ENCODE measurements around the gene MYL3.

Gene MYL3

DNA sequence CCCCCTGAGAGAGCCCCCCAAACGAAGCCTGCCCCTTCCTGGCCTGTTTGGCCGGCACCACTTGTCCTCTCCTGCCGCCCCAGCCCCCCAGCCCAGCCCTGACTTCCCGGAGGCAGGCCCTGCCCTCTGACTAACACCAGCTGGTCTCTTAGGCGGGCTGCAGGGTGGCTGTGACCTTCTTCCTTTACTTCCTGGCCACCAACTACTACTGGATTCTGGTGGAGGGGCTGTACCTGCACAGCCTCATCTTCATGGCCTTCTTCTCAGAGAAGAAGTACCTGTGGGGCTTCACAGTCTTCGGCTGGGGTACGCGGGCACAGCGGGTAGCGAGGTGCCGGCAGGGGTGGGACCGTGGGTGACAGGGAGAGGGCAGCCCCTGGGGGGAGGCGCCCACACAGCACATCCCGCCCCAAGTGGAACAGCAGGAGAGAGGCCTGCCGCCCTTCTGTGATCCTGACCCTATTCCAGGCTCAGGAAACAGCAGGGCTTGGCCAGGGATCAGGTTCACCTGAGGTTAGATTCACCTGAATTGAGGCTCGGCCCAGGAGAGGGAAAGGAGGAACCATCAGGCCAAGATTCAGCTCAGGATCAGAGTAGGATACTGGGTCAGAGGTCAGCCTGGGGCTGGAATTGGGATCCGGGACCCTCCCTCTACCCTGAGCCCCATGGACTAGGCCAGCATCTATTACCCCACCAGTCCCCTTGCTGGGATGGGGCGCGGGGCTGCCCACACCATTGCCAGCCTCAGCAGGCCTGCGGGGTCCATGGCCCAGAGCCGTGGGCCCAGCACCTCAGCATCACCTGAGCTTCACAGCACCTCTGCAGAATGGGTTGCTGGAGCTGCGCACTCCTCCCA lies 36.1 kb upstream of the MYL3 start:
- DNase-seq (ENCODE audit: low spot score) (no peak), FAIRE-seq (no peak)

DNA sequence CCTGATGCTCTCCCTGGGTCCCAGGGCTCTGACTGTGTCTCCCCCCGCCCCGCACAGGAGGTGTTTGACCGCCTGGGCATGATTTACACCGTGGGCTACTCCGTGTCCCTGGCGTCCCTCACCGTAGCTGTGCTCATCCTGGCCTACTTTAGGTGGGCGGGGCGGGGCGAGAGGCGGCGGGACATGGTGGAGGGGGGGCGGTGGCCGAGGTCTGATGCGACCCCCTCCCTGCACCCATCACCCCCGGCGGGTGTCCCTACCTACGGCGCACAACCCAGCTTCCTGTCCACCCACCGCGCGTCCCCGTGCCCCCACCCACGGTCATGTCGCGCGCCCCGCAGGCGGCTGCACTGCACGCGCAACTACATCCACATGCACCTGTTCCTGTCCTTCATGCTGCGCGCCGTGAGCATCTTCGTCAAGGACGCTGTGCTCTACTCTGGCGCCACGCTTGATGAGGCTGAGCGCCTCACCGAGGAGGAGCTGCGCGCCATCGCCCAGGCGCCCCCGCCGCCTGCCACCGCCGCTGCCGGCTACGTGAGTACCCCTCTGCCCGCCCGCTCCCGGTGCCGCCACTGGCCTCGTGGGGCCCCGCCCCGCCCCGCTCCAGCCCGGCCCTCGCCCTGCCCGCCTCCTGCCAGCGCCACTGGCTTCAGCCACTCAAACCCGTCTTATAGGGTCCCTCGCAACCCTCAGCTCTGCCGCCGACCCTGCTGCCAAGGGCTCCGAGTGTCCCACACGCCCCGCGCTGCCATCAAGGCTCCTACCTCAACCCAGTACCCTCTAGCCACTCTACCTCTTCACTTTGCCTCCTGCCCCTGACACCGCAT lies 35.3 kb upstream of the MYL3 start:
- DNase-seq (ENCODE audit: low spot score), result no peak
- no peak for FAIRE-seq

DNA sequence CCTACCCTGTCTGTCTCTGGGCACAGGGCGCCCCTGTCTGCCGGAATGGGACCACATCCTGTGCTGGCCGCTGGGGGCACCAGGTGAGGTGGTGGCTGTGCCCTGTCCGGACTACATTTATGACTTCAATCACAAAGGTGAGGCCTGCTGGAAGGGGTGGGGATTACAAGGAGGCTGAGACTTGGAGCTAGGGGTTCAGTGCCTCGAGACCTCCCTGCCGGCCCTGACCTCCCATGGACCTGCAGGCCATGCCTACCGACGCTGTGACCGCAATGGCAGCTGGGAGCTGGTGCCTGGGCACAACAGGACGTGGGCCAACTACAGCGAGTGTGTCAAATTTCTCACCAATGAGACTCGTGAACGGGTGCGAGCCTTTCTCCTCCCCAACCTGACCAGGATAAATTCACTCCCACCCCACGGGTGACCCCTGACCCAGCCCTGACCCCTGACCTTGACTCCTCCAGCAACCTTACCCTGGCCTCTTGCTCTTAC lies 34.6 kb upstream of the MYL3 start:
- no peak for DNase-seq (ENCODE audit: low spot score)
- FAIRE-seq, result no peak

DNA sequence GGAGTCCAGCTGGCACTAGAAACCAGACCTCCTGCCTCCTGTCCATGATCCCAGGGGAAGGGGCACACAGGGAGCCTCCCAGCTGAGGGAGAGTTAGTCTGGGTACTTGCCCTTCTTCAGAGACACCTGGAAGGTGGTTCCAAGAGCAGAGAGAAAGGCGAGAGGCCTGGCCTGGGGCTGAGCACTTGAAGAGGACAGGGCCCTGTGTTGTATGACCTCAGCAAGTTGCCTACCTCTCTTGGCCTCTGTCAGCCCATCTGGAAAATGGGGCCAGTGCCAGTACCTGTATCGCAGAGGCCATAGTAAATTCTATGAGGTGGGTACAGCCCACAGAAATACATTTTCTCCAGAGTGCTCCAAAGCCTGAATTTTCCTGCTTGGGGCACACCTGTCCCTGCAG lies 33.8 kb upstream of the MYL3 start:
- FAIRE-seq, result no peak
- no peak for DNase-seq (ENCODE audit: low spot score)

DNA sequence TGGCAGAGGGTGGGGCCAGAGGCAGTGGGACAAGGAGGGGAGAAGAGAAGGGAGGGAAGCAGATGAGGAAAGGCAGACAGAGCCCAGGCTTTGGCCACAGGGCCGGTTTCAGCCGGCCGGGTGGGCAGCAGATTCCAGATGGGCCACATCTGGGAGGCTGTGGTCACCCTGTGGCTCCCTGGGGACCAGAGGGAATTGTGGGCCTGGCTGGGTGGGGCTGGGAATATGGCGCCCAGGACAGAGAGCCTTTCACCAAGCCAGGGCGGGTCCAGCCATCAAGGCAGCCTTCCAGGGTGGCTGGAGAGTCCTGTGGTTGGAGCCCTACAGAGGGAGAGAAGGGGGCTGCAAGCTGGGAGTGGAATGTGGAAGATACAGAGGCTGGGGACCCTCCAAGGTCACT lies 33.1 kb upstream of the MYL3 start:
- DNase-seq (ENCODE audit: low spot score) (no peak), FAIRE-seq (no peak)

DNA sequence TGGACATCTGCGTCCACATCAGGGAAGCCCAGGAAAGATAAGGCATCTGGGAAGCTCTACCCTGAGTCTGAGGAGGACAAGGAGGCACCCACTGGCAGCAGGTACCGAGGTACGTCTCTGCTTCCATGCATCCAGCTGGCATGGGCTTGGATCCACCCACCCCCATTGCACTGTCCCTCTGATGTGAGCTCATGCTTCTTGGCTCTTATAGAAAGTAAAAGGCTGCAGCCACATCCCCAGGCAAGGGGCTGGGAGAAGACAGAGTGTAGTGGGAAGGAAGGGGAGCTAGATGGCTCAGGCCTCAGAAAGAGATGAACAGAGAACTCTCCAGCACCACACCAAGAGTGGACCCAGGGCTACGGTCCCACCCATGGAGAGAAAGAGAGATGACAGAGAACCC lies 32.5 kb upstream of the MYL3 start:
- no peak for DNase-seq (ENCODE audit: low spot score)
- FAIRE-seq, result no peak

DNA sequence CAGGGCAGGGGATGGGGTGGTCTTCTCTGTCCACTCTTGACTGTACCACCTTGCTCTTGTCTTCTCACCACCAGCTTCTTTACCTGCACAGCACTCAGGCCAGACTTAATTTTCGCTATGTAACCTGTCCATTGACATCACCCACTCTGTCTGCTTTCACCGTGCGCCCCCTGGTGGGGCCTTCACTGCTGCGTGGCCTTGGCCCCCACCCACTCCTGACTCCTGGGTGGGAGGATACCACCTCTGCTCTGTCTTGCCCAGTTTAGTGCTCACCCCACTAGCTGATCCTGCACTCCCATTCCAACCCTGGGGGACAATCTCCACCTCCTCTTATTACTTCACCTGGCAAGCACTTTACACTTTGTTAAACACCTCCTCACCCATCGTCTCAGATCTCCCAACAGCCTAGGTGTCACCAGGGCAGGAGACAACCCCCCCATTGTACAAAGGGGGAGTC lies 32.0 kb upstream of the MYL3 start:
- DNase-seq (ENCODE audit: low spot score), result peak; percentile 67
- FAIRE-seq, result peak; percentile 42

DNA sequence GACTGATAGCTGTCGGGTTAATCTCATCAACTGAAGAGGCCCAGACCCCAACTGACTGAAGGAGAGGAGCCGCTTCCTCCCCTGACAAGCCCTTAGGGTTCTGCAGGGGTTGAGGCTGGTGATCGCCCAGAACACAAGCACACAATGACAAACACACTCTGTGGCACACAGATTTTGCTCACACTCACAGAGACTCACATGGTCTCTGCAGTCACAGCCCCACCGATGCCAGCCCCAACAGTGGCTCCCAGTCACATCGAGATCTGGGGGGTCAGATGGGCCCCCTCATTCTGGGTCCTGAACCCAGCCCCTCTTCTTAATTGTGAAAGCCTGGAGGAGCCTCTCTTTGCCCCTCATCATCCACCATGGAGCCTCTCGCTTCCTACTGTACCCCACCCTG lies 31.0 kb upstream of the MYL3 start:
- FAIRE-seq (no peak), DNase-seq (ENCODE audit: low spot score) (no peak)

DNA sequence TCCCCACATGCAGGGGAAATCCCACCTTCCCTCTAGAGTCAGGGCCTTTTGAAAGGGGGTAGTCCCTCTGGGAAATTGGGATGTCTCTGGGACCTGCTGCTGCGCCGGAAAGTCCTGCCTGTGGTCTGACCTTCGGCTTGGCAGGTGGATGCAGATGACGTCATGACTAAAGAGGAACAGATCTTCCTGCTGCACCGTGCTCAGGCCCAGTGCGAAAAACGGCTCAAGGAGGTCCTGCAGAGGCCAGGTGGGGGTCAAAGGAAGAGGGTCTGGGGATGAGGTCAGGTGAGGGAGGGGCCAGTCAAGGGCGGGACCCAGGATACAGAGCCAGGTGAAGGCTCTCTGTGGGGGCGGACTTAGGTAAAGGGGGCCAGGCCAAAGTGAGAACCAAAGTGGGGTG lies 30.5 kb upstream of the MYL3 start:
- FAIRE-seq (no peak), DNase-seq (ENCODE audit: low spot score) (no peak)

DNA sequence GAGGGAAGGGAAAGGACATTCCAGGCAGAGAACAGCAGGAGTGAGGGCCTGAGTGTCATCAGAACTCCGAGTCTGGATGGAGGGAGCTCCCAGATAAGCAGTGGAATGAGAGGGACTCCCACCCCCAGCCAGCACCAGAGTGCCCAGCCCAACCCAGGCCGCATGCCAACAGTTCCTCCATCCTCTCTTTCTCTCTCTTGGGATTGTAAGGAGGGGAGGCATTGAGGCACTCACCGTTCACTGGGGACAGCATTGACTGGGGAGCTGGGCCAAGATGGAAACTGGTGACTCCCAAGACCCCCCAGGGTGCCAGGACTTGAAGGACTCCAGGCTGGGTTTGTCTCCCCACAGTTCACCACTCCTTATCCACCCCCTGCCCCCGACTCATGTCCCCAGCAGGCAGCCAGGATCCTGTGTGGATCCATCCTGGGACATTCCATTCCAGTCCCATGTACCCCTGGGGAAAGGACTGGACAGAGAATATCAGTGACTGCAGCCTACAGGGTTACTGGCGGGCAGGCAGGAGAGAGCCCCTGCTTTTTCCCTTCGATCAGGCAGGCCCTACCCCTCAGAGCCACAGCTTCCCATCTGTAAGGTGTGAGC lies 30.0 kb upstream of the MYL3 start:
- no peak for FAIRE-seq
- DNase-seq (ENCODE audit: low spot score), result no peak

DNA sequence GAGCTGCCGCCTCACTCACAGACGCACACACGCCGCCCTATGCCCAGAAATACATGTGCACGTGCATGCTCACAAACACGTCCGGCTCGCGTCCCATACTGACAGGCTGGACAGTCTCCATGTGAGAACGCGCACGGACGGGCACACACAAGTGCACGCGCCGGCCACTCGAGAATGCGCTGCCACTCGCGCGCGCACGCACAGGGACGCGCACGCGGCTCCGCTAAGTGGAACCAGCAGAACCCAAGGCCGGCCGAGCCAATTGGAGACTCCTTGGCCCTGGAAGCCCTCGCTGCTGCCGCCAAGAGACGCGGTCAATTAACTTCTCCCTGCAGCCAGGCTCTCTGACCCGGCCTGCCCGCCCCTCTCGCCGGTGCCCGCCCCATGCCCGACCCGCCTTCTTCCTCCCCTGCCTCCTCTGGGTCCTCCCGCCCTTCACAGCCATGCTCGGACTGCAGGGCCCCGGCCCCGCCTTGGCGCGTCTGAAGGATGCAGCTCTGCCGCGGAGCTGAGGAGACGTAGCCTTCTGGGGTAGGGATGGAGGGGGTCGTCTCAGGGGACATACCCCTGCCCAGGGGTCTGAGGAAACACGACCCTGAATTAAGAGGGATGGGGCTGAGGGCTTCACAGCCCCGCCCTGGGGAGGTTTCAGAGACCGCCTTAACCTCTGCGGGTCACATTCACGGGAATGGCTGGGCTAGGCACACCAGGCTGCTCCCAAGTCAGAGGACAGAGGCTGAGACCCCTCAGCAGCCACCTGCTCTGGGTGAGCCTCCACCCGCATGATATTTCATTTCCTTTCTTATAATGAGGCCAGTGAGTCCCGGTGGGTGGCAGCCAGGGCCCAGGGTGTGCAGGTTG lies 29.3 kb upstream of the MYL3 start:
- DNase-seq (ENCODE audit: low spot score), result no peak
- FAIRE-seq, result no peak

DNA sequence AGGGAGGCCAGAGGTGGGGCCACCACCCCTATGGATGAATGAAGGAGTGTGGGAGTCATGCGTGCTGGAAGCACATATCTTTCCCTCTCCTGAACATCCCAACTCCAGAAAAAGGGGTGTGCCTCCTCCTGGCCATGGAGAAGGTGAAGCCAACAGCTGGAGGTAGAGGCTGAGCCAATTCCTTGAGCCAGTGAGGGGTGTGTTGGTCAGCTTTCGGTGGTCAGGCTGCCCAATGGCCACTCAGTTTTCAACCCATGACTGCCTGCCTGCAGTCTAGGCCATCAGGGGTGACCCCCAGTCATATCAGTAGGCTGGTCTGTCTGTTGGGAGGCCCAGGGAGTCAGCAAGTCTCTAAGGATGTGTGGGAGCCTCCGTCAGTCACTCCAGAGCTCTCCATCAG lies 27.9 kb upstream of the MYL3 start:
- no peak for FAIRE-seq
- DNase-seq (ENCODE audit: low spot score), result no peak

DNA sequence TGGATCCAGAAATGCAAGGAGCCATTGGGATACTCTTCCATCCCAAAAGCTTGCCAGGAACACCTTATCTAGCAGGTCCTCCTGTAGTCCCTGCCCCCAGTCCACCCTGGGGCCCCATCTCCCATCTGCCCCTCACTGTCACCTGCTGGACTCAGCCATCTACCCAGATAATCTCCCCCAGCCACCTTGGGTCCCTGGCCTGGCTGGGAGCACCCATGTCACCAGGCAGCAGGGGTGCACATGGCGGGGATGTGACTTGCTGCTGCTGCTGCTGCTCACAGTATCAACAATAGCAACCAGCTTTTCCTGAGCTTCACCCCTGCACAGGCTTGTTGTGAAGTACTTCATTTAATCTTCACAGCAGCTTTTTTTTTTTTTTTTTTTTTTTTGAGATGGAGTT lies 26.9 kb upstream of the MYL3 start:
- FAIRE-seq (peak; percentile 66), DNase-seq (ENCODE audit: low spot score) (no peak)

DNA sequence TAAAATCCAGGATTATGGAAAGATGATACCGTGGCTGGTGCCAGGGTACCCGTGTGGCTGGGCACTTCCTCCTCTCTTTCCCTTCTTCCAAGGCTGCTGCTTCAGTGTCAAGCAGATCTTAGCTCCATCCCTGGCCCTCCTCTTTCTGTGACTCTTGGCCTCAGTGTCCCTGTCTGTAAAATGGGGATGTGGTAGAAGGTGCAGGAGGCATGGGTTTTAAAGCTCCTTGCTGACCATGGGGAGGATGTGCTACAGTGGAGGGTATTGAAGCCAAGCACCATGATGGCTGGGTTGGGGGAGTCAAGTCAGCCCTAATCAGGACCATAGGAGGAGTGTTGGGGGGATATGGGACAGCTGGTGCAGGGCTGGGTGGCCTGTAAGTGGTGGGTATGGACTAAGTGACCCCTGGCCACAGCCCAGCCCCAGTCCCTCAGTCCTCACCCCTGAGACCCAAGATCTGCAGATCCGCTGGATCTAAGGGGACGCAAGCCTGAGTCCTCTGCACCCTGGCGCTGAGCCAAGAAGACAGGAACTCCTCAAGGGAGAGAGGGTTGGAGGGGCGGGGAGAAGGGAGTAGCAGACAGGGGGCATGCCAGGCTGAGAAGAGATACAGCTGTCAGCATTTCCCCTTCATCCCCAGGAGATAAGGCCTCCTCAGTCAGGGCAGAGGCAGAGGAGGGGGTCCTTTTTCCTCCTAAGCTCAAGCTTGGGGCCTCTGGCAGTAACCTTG lies 26.3 kb upstream of the MYL3 start:
- DNase-seq (ENCODE audit: low spot score), result no peak
- no peak for FAIRE-seq

DNA sequence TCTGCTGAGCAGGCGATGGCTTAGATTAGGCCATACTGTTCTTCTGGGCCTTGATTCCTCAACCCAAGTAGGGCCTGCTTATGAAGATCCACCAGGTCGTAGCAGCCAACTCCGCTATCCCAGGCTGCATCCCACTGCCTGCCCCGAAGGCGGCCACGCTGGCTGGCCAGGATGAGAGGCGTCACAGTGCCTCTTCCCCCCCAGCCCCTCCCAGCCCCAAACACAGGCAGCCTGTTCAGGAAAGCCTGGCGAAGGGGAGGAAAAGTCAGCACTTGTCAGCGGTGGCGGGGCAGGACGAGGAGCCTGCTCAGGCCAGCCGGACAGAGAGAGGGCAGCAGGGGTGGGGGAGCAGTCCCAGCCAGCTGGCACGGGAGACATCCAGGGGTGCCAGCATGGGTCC lies 25.5 kb upstream of the MYL3 start:
- FAIRE-seq, result no peak

DNA sequence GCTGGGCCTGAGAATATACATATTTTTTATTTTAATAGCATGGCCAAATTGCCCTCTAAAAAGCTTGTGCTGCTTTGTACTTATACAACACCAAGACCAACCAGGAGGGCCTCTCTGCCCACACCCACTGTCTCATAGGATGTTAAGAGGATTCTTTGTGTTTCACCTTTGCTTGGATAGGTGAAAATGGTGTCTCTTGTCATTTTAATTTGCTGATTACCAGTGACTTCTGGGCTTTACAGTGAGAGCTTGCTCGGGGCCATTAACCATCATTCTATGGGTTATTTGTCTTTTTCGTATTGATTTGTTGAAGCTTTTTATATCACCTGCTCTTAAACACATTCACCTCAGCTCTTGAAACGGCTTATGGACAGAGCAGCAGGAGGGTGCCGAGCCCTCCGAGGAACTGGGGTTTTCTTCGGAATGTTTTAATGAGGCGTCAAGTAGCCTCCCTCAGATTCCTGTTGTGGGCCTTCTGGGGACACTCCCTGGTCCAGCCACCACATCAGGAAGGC lies 24.8 kb upstream of the MYL3 start:
- DNase-seq (ENCODE audit: low spot score), result no peak
- FAIRE-seq, result no peak

More for the DNA sequence above, 25.5 kb upstream of the MYL3 start:
- no peak for DNase-seq (ENCODE audit: low spot score)

DNA sequence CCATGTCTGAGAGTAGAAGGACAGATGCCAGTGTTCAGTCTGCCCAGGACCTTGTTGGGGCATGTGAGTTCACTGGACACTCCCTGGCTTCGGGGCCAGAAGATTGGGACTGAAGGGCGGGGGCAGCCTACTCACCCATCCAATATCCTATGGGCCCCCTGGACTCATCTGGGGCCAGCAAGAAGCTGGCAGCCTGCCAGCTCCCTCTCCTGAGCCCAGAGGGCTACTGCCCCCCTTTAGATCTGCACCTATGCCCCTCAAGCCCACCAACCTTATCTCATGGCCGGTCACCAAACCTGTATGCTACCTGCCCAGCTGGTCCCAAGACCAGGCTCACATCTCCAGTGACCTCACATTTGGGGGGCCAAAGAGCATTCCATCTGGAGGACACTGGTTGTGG lies 22.4 kb upstream of the MYL3 start:
- no peak for DNase-seq (ENCODE audit: low spot score)
- no peak for FAIRE-seq

DNA sequence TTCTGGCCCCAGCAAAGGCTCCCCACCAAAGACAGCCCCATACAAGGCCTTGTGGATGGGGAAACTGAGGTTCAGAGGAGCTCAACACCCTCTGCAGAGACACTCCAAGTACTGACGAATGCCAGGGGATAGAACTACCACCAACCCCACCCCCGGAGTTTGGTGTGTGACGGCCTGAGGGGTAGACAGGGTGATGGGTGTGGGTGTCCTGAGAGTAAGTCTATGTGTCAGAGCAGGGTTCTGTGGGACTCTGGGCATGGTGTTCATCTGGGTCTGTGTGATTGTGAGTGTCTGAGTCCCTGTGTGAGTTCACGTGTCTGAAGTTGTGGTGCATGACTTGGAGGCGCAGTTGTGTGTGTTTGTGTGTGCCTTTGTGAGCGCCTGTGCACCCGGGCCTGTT lies 21.7 kb upstream of the MYL3 start:
- DNase-seq (ENCODE audit: low spot score), result no peak
- no peak for FAIRE-seq

DNA sequence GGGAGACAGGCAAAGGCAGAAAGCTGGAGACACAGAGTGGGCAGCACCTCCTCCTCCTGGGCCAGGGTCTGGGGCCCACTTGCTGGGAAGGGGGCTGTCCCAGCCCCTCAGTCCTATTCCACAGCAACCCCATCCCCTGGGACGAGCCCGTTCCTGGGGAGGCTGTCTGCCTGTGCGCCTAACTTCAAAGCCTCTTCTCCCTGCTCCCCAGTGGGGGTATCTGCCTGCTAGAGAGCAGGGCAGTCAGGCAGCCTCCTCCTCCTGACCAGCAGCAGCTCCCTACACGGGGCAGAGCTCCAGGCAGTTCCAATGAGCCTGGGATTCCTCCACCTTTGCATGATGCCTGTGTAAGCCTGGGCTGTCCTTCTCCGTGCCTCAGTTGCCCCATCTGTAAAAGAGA lies 21.2 kb upstream of the MYL3 start:
- DNase-seq (ENCODE audit: low spot score) (no peak), FAIRE-seq (no peak)

DNA sequence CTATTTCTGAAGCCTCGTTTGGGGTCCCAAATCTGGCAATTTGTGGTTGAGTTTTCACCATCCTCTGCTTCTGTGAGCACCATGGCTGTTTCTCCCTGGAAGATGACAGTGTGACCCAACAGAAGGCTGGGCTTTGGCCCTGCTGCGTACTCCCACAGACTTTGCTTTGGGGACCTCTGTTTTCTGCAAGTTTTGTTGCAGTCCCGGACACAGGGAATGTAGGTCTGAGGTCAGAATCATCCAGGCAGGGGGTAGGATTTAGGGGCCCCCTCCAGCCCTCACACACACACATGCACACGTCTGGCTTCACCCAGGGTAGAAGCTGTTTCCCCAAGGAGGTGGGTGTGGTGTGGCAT lies 20.6 kb upstream of the MYL3 start:
- no peak for FAIRE-seq

More for the DNA sequence above, 20.6 kb upstream of the MYL3 start:
- DNase-seq (ENCODE audit: low spot score), result no peak

All from urothelium cell line (cell line).